GM23338 (cell line): ENCODE data around the gene BIN1. TPM values are rescaled to one million over a fixed set of nuclear protein-coding genes. Genes with fewer than 3 reads are reported as not detected.

Source experiments
- ATAC-seq: fragments of 200-7000 bp; cut with Tn5 transposase; 3 replicates; pipeline ENCODE4 v1.9.1; 2020
- DNase-seq: peaks from one replicate; pipeline ENCODE4 v3.0.0-alpha.2; 2015; ENCODE audit warnings: low spot score
- H2AFZ ChIP-seq: fragments of 200-600 bp; sonication (generic); 2 replicates; pipeline ENCODE4 v1.8.0; 2016; ENCODE audit warnings: antibody characterized with exemption, mild to moderate bottlenecking, moderate library complexity
- H3F3A ChIP-seq: fragments of 200-600 bp; sonication (generic); replicated peaks from 2 replicates; pipeline ENCODE4 v1.8.0; 2017; ENCODE audit warnings: antibody characterized with exemption, mixed run types, low read depth
- H3K27ac ChIP-seq: fragments of 200-600 bp; sonication (generic); 2 replicates; pipeline ENCODE4 v1.6.1; 2016; ENCODE audit warnings: low read depth
- H3K27me3 ChIP-seq: fragments of 200-600 bp; sonication (generic); 2 replicates; pipeline ENCODE4 v1.8.0; 2016; ENCODE audit warnings: mild to moderate bottlenecking, mixed run types, moderate library complexity; ENCODE audit not compliant: insufficient read depth
- H3K36me3 ChIP-seq: fragments of 200-600 bp; sonication (generic); 2 replicates; pipeline ENCODE4 v1.8.0; 2016; ENCODE audit warnings: mild to moderate bottlenecking; ENCODE audit not compliant: insufficient read depth
- H3K4me1 ChIP-seq: fragments of 200-600 bp; sonication (generic); 2 replicates; pipeline ENCODE4 v1.8.0; 2016; ENCODE audit warnings: mild to moderate bottlenecking, moderate library complexity; ENCODE audit not compliant: insufficient read depth
- H3K4me2 ChIP-seq: fragments of 200-600 bp; sonication (generic); 2 replicates; pipeline ENCODE4 v1.7.1; 2017; ENCODE audit warnings: mixed run types
- H3K4me3 ChIP-seq: fragments of 200-600 bp; sonication (generic); 2 replicates; pipeline ENCODE4 v1.6.1; 2016; ENCODE audit warnings: mixed run types
- H3K79me2 ChIP-seq: fragments of 200-600 bp; sonication (generic); replicated peaks from 2 replicates; pipeline ENCODE4 v1.8.0; 2017; ENCODE audit warnings: mild to moderate bottlenecking; ENCODE audit not compliant: insufficient read depth
- H3K9me2 ChIP-seq: fragments of 200-600 bp; sonication (generic); 2 replicates; pipeline ENCODE4 v1.8.0; 2017; ENCODE audit not compliant: insufficient read depth
- H4K20me1 ChIP-seq: fragments of 200-600 bp; sonication (generic); replicated peaks from 2 replicates; pipeline ENCODE4 v1.8.0; 2017; ENCODE audit warnings: mild to moderate bottlenecking; ENCODE audit not compliant: insufficient read depth
- H3K27ac Mint-ChIP-seq: 2 replicates; pipeline ENCODE4 v1.8.0; 2020; ENCODE audit warnings: inconsistent platforms, mild to moderate bottlenecking, moderate library complexity, mixed read lengths
- H3K27me3 Mint-ChIP-seq: 3 replicates; pipeline ENCODE4 v1.8.0; 2022; ENCODE audit warnings: low read depth, mild to moderate bottlenecking, moderate library complexity, mixed read lengths, inconsistent platforms; ENCODE audit not compliant: insufficient read depth, poor library complexity
- H3K36me3 Mint-ChIP-seq: 3 replicates; pipeline ENCODE4 v1.8.0; 2021; ENCODE audit warnings: low read depth, mild to moderate bottlenecking, inconsistent platforms, moderate library complexity, mixed read lengths
- H3K4me1 Mint-ChIP-seq: 3 replicates; pipeline ENCODE4 v1.8.0; 2020; ENCODE audit warnings: mild to moderate bottlenecking, inconsistent platforms, mixed read lengths
- H3K4me3 Mint-ChIP-seq: 3 replicates; pipeline ENCODE4 v1.8.0; 2021; ENCODE audit warnings: moderate library complexity, mild to moderate bottlenecking, inconsistent platforms, mixed read lengths
- H3K9me3 Mint-ChIP-seq: 3 replicates; pipeline ENCODE4 v1.8.0; 2020; ENCODE audit warnings: moderate library complexity, mild to moderate bottlenecking, inconsistent platforms, mixed read lengths
- CREB1 ChIP-seq: fragments of 250-450 bp; sonication (Bioruptor Pico); IDR thresholded peaks from 2 replicates; pipeline ENCODE4 v1.5.0; 2020; ENCODE audit warnings: low read depth, mild to moderate bottlenecking, moderate library complexity
- CTCF ChIP-seq, 2 experiments: fragments of 200-600 bp in 1 of 2; sonication (generic) in 1 of 2; conservative IDR thresholded peaks; 2 replicates each; pipeline versions ENCODE4 v1.5.1 to v1.6.1; 2016 to 2017; ENCODE audit warnings: antibody characterized with exemption in 2 of 2, low read depth in 2 of 2, mild to moderate bottlenecking in 2 of 2, moderate library complexity in 1 of 2
- EZH2phosphoT487 ChIP-seq: fragments of 200-600 bp; sonication (generic); IDR thresholded peaks from one replicate; pipeline ENCODE4 v1.8.1; 2018; ENCODE audit warnings: antibody characterized with exemption; ENCODE audit not compliant: unreplicated experiment
- JUNB ChIP-seq: IDR thresholded peaks from one replicate; pipeline ENCODE4 v1.6.1; 2016; ENCODE audit warnings: antibody characterized with exemption; ENCODE audit not compliant: unreplicated experiment
- POLR2AphosphoS5 ChIP-seq: IDR thresholded peaks from 2 replicates; pipeline ENCODE4 v1.6.1; 2016; ENCODE audit warnings: antibody characterized with exemption, low read depth
- REST ChIP-seq: IDR thresholded peaks from one replicate; pipeline ENCODE4 v1.6.1; 2018; ENCODE audit warnings: antibody characterized with exemption; ENCODE audit not compliant: unreplicated experiment
- STAT1 ChIP-seq: IDR thresholded peaks from one replicate; pipeline ENCODE4 v1.6.1; 2016; ENCODE audit warnings: antibody characterized with exemption; ENCODE audit not compliant: unreplicated experiment
- ZNF114 ChIP-seq: fragments of 250-450 bp; sonication (Bioruptor Pico); IDR thresholded peaks from 2 replicates; pipeline ENCODE4 v1.5.0; 2020; ENCODE audit warnings: mild to moderate bottlenecking, moderate library complexity
- ZNF462 ChIP-seq: fragments of 250-450 bp; sonication (Bioruptor Pico); IDR thresholded peaks from 2 replicates; pipeline ENCODE4 v1.5.0; 2020; ENCODE audit warnings: mild to moderate bottlenecking, moderate library complexity
- polyA plus RNA-seq: library from polyadenylated mRNA; unstranded; fragments of >200 nt; fragmentation: Nextera tagmentation; extraction: Ambion mirVana; gene quantifications from 2 replicates; pipeline ENCODE4 v1.2.1, GENCODE V29; 2016
- total RNA-seq: library from RNA; depleted of rRNA; stranded (reverse); fragments of >200 nt; shearing (Covaris generic); gene quantifications from 2 replicates; pipeline ENCODE4 v1.2.3, GENCODE V29; 2014

Gene BIN1
- total and polyA plus RNA-seq, 2 experiments from 2014 or later, result 30.1 to 56.4 TPM

- no peak for TF ChIP-seq ZNF462 (CRISPR knock-in tag)
- no peak for TF ChIP-seq CTCF (conservative IDR thresholded peaks at IDR 0.05; ENCODE audit: low read depth in 2 of 2)
Observed at GRCh38 chr2:127094509-127095366, 12.2 kb downstream of the BIN1 start (continued).

GRCh38 chr2:127093648-127094210 lies 13.2 kb downstream of the BIN1 start:
- peak overlapping the region; percentile 66 for H3K27ac Mint-ChIP-seq
- TF ChIP-seq STAT1 (no peak), ZNF114 (CRISPR knock-in tag) (no peak), JUNB (no peak), REST (no peak), POLR2AphosphoS5 (no peak), CREB1 (CRISPR knock-in tag) (no peak), EZH2phosphoT487 (no peak), CTCF (conservative IDR thresholded peaks at IDR 0.05; ENCODE audit: low read depth in 2 of 2) (no peak)

More at GRCh38 chr2:127093648-127094210, 13.2 kb downstream of the BIN1 start:
- H3K9me3 Mint-ChIP-seq, result peaks cover under 1% of the 10 kb centered on the region; the same call in 1 of the 3 replicates
- H2AFZ ChIP-seq, result no peak overlapping the region
- no peak overlapping the region for H3K4me2 ChIP-seq
- H3K4me3 Mint-ChIP-seq, result no peak overlapping the region
- no peak overlapping the region for H3K27ac ChIP-seq
- no peaks in the 10 kb centered on the region for H3F3A ChIP-seq
- DNase-seq, result no peak
- H3K79me2 ChIP-seq, result no peaks in the 10 kb centered on the region
- H4K20me1 ChIP-seq, result peaks cover 2% of the 10 kb centered on the region; the same call in 1 of the 2 replicates
- H3K9me2 ChIP-seq, result no peaks in the 10 kb centered on the region
- H3K36me3 Mint-ChIP-seq, result no peaks in the 10 kb centered on the region
- peaks cover 11% of the 10 kb centered on the region; the same call in 1 of the 2 replicates for H3K4me1 ChIP-seq
- peaks cover 5% of the 10 kb centered on the region for H3K27me3 Mint-ChIP-seq
- ATAC-seq, result no peak
- no peaks in the 10 kb centered on the region for H3K36me3 ChIP-seq
- H3K4me3 ChIP-seq, result no peak overlapping the region
- H3K4me1 Mint-ChIP-seq, result peaks cover 55% of the 10 kb centered on the region
- H3K27me3 ChIP-seq, result no peaks in the 10 kb centered on the region
